ENCODE data around the gene AGAP3.

- TF ChIP-seq, protein P1, sequence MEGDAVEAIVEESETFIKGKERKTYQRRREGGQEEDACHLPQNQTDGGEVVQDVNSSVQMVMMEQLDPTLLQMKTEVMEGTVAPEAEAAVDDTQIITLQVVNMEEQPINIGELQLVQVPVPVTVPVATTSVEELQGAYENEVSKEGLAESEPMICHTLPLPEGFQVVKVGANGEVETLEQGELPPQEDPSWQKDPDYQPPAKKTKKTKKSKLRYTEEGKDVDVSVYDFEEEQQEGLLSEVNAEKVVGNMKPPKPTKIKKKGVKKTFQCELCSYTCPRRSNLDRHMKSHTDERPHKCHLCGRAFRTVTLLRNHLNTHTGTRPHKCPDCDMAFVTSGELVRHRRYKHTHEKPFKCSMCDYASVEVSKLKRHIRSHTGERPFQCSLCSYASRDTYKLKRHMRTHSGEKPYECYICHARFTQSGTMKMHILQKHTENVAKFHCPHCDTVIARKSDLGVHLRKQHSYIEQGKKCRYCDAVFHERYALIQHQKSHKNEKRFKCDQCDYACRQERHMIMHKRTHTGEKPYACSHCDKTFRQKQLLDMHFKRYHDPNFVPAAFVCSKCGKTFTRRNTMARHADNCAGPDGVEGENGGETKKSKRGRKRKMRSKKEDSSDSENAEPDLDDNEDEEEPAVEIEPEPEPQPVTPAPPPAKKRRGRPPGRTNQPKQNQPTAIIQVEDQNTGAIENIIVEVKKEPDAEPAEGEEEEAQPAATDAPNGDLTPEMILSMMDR (conservative IDR thresholded peaks at IDR 0.05; ENCODE audit: low read depth, low read length), result no peak
- TF ChIP-seq EZH2 (IDR thresholded peaks at IDR 0.05; ENCODE audit: borderline replicate concordance, low read depth, low read length, poor library complexity, severe bottlenecking), result no peak
Observed at GRCh38 chr7:151062399-151063211, 23.7 kb upstream of the AGAP3 start.
